GM21423 (cell line): ENCODE measurements around the gene MRPS9.

ENCODE experiments used
- ATAC-seq: cut with Tn5 transposase; IDR thresholded peaks from one replicate; pipeline ENCODE4 v1.9.1; 2021; ENCODE audit warnings: mild to moderate bottlenecking, moderate library complexity; ENCODE audit not compliant: unreplicated experiment

The MRPS9 gene

GRCh38 chr2:105037572-105038382, at the start of gene MRPS9:
Gene MRPS9, plus strand, starts transcription at chr2:105038069. Its CDS starts 24 bp downstream, at chr2:105038093.
- peak; percentile 100 for ATAC-seq

- no peak for ATAC-seq
Measured at GRCh38 chr2:105005181-105005951, 32.5 kb upstream of the MRPS9 start.

DNA sequence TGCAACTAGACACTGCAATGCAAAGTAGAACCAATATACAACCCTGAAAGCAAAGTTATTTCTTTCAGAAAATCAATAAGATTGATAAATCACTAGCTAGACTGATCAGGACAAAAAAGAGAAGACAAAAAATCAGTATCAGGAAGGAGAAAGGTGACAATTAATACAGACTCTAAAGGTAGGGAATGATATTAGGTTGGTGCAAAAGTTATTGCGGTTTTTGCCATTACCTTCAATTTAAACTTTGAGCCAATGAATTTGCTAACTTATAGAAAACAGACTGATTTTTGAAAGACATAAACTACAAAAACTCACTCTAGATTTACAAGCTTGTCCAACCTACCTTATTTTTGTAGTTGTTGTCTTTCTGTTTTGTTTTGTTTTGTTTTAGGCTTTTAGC, 30.5 kb upstream of the MRPS9 start:
- ATAC-seq = no peak

- no peak for ATAC-seq
Measured at GRCh38 chr2:105032476-105032875, 5.4 kb upstream of the MRPS9 start.

DNA sequence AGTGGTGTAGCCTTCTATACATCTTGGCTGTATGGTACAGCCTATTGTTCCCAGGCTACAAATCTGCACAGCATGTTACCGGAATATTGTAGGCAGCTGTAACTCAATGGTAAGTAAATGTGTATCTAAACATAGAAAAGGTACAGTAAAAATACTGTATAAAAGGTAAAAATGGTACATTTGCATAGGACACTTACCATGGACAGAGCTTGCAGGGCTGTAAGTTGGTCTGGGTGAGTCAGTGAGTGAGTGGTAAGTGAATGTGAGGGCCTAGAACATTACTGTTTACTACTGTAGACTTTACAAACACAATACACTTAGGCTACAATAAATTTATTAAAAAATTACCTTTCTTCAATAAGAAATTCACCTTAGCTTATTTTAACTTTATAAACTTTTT, 3.7 kb upstream of the MRPS9 start:
- no peak for ATAC-seq

GRCh38 chr2:105038383-105039061, 653 bp downstream of the MRPS9 start:
- no peak for ATAC-seq

- no peak for ATAC-seq
Measured at GRCh38 chr2:105039559-105039958, 1.7 kb downstream of the MRPS9 start.

- no peak for ATAC-seq
Measured at GRCh38 chr2:105042189-105042588, 4.3 kb downstream of the MRPS9 start.

DNA sequence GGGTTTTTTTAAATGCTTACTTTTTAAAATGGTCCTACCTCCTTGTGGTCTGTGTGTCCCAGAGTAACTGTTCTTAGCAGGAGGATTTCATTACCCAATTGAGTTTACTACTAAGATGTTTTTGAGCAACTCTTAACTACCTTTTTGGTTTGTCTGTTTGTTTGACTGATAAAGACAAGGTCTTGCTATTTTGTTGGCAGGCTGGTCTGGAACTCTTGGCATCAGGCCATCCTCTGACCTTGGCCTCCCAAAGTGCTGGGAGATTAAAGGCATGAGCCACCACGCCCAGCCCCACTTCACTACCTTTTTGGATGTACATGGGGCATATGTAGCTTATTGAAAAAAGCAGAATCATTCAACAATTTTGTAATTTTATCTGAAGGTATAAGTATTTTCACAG, 14.9 kb downstream of the MRPS9 start:
- no peak for ATAC-seq

GRCh38 chr2:105055613-105056012, 17.7 kb downstream of the MRPS9 start:
- no peak for ATAC-seq

DNA sequence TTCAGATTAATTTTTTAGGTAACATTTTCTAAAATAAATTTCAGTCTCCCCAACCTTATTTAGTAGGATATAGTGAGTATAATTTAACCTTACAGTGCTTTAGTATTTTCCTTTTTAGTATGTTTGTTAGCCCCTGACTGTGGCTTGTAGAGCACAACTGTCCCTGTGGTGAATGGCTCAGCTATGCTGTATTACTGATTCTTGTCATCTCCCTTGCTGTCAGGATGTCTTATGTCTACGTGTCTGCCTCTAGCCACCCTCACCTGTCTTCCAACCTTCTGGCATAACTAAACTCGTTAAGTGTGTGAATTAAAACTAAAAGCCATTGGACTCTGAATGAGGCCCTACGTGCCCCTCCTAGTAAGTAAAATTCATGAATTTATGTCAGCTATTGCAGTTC, 18.4 kb downstream of the MRPS9 start:
- no peak for ATAC-seq

- no peak for ATAC-seq
Measured at GRCh38 chr2:105057005-105057404, 19.1 kb downstream of the MRPS9 start.

DNA sequence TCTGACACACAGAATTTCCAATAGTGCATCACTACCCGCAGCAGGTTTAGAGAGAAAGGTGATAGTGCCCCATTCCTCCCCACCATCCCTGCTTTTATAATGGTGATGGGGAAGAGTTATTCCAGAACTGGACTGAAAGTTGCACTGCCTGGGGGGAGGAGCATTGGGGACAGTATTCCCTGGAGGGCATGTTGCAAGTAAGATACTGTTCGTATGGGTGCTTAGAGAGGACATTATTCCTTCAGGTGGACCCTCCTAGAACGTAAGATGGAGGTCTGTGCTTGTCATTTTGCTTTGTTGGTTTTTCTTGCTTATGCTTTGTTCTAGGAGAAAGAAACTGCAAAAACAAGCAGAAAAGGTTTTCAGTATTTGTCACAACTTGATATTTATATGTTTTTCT, 23.7 kb downstream of the MRPS9 start:
- no peak for ATAC-seq

- ATAC-seq = no peak
Measured at GRCh38 chr2:105062158-105062557, 24.3 kb downstream of the MRPS9 start.

DNA sequence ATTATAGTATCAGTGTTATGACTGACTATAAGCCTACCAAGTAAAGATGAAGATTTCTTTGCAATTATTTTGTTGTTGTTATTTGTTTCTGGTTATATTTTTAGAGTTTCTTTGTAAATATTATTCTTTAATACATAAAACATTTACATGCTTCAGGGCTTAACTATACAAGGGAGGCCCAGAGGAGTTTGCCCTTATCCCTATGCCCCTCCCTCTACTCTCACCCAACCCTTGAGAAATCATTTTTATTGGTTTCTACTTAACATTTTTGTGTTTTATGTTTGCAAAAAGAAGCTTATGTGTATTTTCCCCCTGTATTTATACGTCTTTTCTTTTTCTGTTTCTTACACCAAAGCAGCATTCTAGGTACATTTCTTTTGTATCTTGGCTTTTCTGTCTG, 30.5 kb downstream of the MRPS9 start:
- no peak for ATAC-seq

GRCh38 chr2:105068875-105069274, 31.0 kb downstream of the MRPS9 start:
- ATAC-seq = no peak

DNA sequence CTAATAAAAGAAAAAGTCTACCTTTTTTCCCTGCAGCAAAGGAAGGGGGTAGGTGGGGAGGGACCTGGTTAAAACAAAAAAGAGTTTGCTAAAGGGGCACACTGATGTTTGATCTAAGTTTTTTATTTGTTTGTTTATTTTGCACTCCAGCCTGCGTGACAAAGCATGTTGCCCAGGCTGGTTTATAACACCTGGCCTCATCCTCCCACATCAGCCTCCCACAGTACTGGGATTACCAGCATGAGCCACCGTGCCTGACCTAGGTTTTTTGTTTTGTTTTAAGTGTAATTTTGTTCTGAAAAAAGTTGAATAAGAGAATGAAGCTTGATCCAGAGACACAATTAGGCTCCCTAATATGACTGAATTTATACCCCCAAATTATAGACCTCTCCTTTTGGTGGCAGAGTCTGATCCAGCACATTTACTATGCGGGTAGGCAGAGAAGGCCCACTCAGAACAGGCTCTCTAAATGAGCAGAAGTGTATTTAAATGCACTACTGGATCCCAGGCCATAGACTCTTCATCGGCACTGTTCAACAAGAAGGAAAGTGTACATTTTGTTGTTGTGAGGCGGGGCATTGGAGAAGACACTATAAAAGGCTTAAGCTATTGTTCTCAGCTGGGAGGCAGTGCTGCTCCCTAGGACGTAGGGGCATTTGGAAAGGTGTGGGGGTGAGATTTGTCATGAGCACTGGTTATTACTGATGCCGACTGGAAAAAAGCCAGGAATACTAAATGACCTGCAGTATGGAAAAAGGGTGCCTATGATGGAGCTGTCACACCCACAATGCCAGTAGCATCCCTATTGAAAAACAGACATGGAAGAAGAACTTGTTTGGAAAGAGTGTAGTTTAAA, 32.4 kb downstream of the MRPS9 start:
- ATAC-seq = no peak

- no peak for ATAC-seq
Measured at GRCh38 chr2:105071379-105071778, 33.5 kb downstream of the MRPS9 start.

DNA sequence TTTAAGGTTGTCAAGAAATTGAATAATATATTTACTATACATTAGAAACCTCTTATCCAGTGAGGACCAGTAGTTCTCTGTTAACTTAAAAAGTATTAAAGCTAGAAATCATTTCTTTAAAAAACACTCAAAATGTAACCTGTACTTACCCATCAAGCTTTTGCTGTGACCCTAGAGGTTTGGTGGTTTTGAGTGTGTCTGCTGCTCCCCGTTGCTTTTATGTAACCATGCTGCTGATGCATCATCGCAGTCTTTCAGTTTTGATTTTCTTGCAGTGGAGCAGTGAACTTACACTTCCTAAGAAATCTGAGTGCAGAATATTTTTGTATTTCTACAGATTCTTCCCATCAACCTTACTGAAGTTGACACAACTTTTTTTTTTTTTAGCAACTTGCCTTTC, 34.2 kb downstream of the MRPS9 start:
- ATAC-seq = peak; percentile 84

GRCh38 chr2:105073591-105073990, 35.7 kb downstream of the MRPS9 start:
- no peak for ATAC-seq

DNA sequence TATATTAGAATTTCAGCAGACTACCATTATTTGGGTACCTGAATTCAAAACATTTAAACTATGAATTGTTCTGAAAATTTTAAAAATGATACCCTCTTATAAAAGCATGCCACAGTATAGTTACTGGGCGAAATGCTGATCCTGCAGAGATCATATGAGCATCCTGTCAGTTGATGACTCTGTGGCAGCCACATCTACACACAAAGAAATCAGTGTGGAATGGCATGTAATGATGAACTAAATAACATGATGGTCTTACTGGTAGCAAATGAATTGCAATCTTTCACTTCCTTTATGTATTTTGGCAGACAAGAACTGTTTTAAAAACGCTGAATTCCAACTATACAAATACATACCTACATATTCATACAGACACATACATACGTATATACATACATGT, 38.3 kb downstream of the MRPS9 start:
- no peak for ATAC-seq
